ENCODE results near the gene SLC2A13. TPM values are rescaled to one million over a fixed set of nuclear protein-coding genes. Genes with fewer than 3 reads are reported as not detected.
"Not testable (repeated sequence)": the region's sequence is repeated elsewhere in the genome, so short reads cannot be mapped to it uniquely, and the experiment has no call there.

Gene SLC2A13
- total and polyA plus RNA-seq, 10 donors: 1.1 to 17.1 (median 7.6) TPM

DNA sequence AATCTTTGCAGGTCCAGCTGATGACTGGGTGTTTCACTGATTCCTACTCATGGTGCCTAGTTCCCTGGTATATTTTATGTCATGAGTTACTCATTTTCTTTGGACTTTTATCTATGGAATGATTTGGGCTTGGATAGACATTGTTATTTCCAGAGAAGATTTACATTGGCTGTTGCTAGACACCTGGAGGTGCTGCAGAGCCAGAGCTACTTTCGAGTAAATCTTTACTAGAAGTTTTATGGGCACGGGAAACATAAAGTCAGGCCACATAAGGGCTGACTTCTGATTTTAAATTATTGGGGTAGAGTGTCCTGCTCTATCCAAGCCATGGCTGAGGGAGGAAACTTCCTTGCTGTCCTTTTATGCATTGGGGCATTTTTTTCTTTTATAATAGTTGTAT lies 310.4 kb downstream of the SLC2A13 start:
- intact Hi-C loops (cut with DNase I; ENCODE audit: low total_unique reads): no loop called here
- 92 to 100% (median 97%) methylated on average over 2 of the region's 2 CpGs for WGBS, 5 donors
- Histone ChIP-seq H3K27ac (no peak overlapping the region), H3K4me3 (no peak overlapping the region), H3K27me3 (replicated peaks in 1 of 7) (no peaks in the 10 kb centered on the region), H3K9me3 (peaks cover 0 to 4% (median 0%) of the 10 kb centered on the region in 8 donors), H3K36me3 (no peaks in the 10 kb centered on the region), H3K4me1 (no peaks in the 10 kb centered on the region)
- no peak for TF ChIP-seq POLR2A (IDR thresholded peaks at IDR 0.05)
- no peak for TF ChIP-seq POLR2AphosphoS5 (IDR thresholded peaks at IDR 0.05)
- no peak for TF ChIP-seq CTCF (IDR thresholded peaks at IDR 0.05 in 8 of 11, conservative IDR thresholded peaks at IDR 0.05 in 3 of 11)
- no peak for DNase-seq

GRCh38 chr12:39792938-39793337 lies 312.9 kb downstream of the SLC2A13 start:
- H3K4me3 ChIP-seq: no peak overlapping the region
- H3K9me3 ChIP-seq: peaks cover 0 to 4% (median 0%) of the 10 kb centered on the region in 8 donors
- intact Hi-C loops (cut with DNase I; ENCODE audit: low total_unique reads): no loop called here
- H3K36me3 ChIP-seq: no peaks in the 10 kb centered on the region
- no peaks in the 10 kb centered on the region for H3K27me3 ChIP-seq (replicated peaks in 1 of 7)
- DNase-seq: no peak
- whole genome bisulfite sequencing, 5 donors: 82 to 92% (median 87%) methylated on average over 1 of the region's 1 CpG
- TF ChIP-seq CTCF (IDR thresholded peaks at IDR 0.05 in 8 of 11, conservative IDR thresholded peaks at IDR 0.05 in 3 of 11) (no peak), POLR2A (IDR thresholded peaks at IDR 0.05) (no peak), POLR2AphosphoS5 (IDR thresholded peaks at IDR 0.05) (no peak)
- no peak overlapping the region for H3K27ac ChIP-seq
- no peaks in the 10 kb centered on the region for H3K4me1 ChIP-seq

DNA sequence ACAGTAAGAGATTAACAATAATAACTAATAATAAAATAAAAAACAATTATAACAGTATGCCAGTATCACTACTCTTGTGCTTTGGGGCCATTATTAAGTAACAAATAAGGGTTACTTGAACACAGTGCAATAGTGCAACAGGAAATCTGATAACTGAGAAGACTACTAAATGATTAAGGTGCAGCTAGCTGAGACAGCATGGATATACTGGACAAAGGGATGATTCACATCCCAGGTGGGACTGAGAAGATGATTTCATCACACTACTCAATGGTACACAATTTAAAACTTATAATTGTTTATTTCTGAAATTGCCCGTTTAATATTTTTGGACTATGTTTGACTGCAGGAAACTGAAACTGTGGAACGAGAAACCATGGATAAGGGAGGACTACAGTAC lies 317.6 kb downstream of the SLC2A13 start:
- Histone ChIP-seq H3K9me3 (peaks cover 0 to 9% (median 0%) of the 10 kb centered on the region in 8 donors), H3K36me3 (no peaks in the 10 kb centered on the region), H3K27ac (no peak overlapping the region), H3K4me3 (no peak overlapping the region), H3K27me3 (replicated peaks in 1 of 7) (no peaks in the 10 kb centered on the region), H3K4me1 (no peaks in the 10 kb centered on the region)
- intact Hi-C loops (cut with DNase I; ENCODE audit: low total_unique reads): no loop called here
- WGBS, 5 donors: 88 to 97% (median 94%) methylated on average over 2 of the region's 2 CpGs
- TF ChIP-seq POLR2A (IDR thresholded peaks at IDR 0.05) (no peak), CTCF (IDR thresholded peaks at IDR 0.05 in 8 of 11, conservative IDR thresholded peaks at IDR 0.05 in 3 of 11) (no peak), POLR2AphosphoS5 (IDR thresholded peaks at IDR 0.05) (no peak)
- no peak for DNase-seq

DNA sequence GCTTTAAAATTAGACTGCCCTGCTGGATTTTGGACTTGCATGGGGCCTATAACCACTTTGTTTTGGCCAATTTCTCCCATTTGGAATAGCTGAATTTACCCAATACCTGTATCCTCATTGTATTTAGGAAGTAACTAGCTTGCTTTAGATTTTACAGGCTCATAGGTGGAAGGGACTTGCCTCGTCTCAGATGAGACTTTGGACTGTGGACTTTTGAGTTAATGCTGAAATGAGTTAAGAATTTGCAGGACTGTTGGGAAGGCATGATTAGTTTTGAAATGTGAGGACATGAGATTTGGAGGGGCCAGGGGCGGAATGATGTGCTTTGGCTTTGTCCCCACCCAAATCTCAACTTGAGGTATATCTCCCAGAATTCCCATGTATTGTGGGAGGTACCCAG lies 320.1 kb downstream of the SLC2A13 start:
- H3K27me3 ChIP-seq (replicated peaks in 1 of 7); H3K27ac ChIP-seq; H3K4me1 ChIP-seq; intact Hi-C loops (cut with DNase I; ENCODE audit: low total_unique reads); H3K36me3 ChIP-seq; DNase-seq; H3K4me3 ChIP-seq: not testable (repeated sequence)
- WGBS, 5 donors: 85 to 95% (median 91%) methylated on average over 2 of the region's 2 CpGs
- H3K9me3 ChIP-seq: peaks cover 0 to 11% (median 0%) of the 10 kb centered on the region in 8 donors

DNA sequence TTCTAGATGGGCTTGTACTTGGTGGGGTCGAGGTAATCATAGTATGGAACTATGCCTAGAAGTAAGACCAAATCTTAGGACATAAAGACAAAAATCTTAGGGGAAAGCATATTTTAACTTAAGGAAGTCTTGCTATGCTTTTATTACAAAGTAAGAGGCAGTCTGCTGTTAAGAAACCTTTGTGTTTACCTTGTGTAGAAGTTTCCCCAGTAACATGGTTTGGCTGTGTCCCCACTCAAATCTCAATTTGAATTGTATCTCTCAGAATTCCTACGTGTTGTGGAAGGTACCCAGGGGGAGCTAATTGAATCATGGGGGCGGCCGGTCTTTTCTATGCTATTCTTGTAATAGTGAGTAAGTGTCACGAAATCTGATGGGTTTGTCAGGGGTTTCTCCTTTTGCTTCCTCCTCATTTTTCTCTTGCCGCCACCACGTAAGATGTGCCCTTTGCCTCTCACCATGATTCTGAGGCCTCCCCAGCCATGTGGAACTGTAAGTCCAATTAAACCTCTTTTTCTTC lies 323.8 kb downstream of the SLC2A13 start:
- H3K27ac ChIP-seq: no peak overlapping the region

More for the DNA sequence above, 323.8 kb downstream of the SLC2A13 start:
- TF ChIP-seq CTCF (IDR thresholded peaks at IDR 0.05 in 8 of 11, conservative IDR thresholded peaks at IDR 0.05 in 3 of 11) (no peak), POLR2A (IDR thresholded peaks at IDR 0.05) (no peak), POLR2AphosphoS5 (IDR thresholded peaks at IDR 0.05) (no peak)
- no peak for DNase-seq
- Histone ChIP-seq H3K4me3 (no peak overlapping the region), H3K4me1 (no peaks in the 10 kb centered on the region), H3K9me3 (peaks cover 0 to 11% (median 0%) of the 10 kb centered on the region in 8 donors), H3K36me3 (no peaks in the 10 kb centered on the region), H3K27me3 (replicated peaks in 1 of 7) (no peaks in the 10 kb centered on the region)
- intact Hi-C loops (cut with DNase I; ENCODE audit: low total_unique reads): no loop called here
- WGBS, 5 donors: 73 to 82% (median 75%) methylated on average over 7 of the region's 7 CpGs
